Mucosa of descending colon (tissue), 3 donors: ENCODE data around the gene TSPAN11. TPM values are rescaled to one million over a fixed set of nuclear protein-coding genes. Genes with fewer than 3 reads are reported as not detected.
A peak's percentile ranks its signal among the peaks of the same experiment; 100 is the strongest.
"Not testable (repeated sequence)": the region's sequence is repeated elsewhere in the genome, so short reads cannot be mapped to it uniquely, and the experiment has no call there.

Source experiments
- ATAC-seq: fragments of 200-7000 bp; cut with Tn5 transposase; one replicate; pipeline ENCODE4 v1.9.1; 2020; ENCODE audit warnings: mild to moderate bottlenecking, moderate library complexity
- DNase-seq, 3 donors: peaks; one replicate each; pipeline ENCODE4 v3.0.0-alpha.2; 2020
- H3K36me3 ChIP-seq: fragments of 200-600 bp; one replicate; pipeline ENCODE4 v1.8.0; 2021; ENCODE audit warnings: low read depth, mild to moderate bottlenecking
- H3K4me1 ChIP-seq: fragments of 200-600 bp; one replicate; pipeline ENCODE4 v1.8.0; 2021; ENCODE audit warnings: low read depth, mild to moderate bottlenecking
- H3K4me3 ChIP-seq: fragments of 200-600 bp; one replicate; pipeline ENCODE4 v1.8.0; 2021; ENCODE audit warnings: mild to moderate bottlenecking
- H3K9me3 ChIP-seq: fragments of 200-600 bp; one replicate; pipeline ENCODE4 v1.8.0; 2021; ENCODE audit warnings: mild to moderate bottlenecking
- intact Hi-C, 2 donors: fragments of 100-400 bp; cut with DNase I in 1 of 2; cut with micrococcal nuclease in 1 of 2; formaldehyde crosslinking; loops; one replicate each; pipeline versions ENCODE4 v1.11.0 to v1.11.1; 2022; cut with DNase I, micrococcal nuclease
- total RNA-seq, 3 donors: library from RNA; stranded (reverse); fragmentation: NEBNext Ultra II Directional in 2 of 3; extraction: Animal tissue kit (Norgen Biotek cat#: 25700) in 2 of 3; gene quantifications; one replicate each; pipeline versions ENCODE4 v1.2.1 to v1.2.4, GENCODE V29; 2021 to 2023
- TF ChIP-seq, protein P1 (sequence below): fragments of 200-600 bp; IDR thresholded peaks from one replicate; pipeline ENCODE4 v1.8.0; 2022; ENCODE audit warnings: antibody characterized with exemption, mild to moderate bottlenecking
- donor health status: DM: no; HTN: no; CAD: no; lungs with moderate emphysema.
- donor health status: DM: no; HTN: no; CAD: no.
- donor health status: DM: no; HTN: yes; CAD: no.

TSPAN11 gene
- total RNA-seq, 3 donors from 2014 or later = 3.2 to 19.9 (median 4.2) TPM

DNA sequence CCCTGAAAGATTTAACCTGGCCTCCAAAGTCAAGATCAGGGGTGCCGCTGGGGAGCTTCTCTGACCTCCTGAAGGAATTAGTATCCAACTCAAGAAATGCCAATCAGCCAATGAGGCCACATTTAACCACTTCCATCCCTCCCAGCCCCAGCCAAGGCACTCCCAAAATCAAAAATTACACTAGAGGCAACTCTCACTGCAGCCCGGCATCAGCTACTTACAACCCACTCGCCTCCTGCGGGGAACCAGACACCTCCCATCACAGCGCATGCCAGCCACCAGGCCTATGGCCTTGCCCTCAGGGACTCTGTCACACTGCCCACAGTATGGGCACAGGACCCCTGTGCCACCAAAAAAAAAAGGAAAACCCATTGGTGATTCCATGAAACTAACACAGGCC is 84.8 kb downstream of the TSPAN11 start:
- Histone ChIP-seq H3K9me3 (no peaks in the 10 kb centered on the region), H3K4me3 (no peak overlapping the region), H3K4me1 (no peaks in the 10 kb centered on the region), H3K36me3 (no peaks in the 10 kb centered on the region)
- TF ChIP-seq, protein P1, sequence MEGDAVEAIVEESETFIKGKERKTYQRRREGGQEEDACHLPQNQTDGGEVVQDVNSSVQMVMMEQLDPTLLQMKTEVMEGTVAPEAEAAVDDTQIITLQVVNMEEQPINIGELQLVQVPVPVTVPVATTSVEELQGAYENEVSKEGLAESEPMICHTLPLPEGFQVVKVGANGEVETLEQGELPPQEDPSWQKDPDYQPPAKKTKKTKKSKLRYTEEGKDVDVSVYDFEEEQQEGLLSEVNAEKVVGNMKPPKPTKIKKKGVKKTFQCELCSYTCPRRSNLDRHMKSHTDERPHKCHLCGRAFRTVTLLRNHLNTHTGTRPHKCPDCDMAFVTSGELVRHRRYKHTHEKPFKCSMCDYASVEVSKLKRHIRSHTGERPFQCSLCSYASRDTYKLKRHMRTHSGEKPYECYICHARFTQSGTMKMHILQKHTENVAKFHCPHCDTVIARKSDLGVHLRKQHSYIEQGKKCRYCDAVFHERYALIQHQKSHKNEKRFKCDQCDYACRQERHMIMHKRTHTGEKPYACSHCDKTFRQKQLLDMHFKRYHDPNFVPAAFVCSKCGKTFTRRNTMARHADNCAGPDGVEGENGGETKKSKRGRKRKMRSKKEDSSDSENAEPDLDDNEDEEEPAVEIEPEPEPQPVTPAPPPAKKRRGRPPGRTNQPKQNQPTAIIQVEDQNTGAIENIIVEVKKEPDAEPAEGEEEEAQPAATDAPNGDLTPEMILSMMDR = no peak
- no peak for DNase-seq
- no peak for ATAC-seq
- intact Hi-C loops = no loop called here

DNA sequence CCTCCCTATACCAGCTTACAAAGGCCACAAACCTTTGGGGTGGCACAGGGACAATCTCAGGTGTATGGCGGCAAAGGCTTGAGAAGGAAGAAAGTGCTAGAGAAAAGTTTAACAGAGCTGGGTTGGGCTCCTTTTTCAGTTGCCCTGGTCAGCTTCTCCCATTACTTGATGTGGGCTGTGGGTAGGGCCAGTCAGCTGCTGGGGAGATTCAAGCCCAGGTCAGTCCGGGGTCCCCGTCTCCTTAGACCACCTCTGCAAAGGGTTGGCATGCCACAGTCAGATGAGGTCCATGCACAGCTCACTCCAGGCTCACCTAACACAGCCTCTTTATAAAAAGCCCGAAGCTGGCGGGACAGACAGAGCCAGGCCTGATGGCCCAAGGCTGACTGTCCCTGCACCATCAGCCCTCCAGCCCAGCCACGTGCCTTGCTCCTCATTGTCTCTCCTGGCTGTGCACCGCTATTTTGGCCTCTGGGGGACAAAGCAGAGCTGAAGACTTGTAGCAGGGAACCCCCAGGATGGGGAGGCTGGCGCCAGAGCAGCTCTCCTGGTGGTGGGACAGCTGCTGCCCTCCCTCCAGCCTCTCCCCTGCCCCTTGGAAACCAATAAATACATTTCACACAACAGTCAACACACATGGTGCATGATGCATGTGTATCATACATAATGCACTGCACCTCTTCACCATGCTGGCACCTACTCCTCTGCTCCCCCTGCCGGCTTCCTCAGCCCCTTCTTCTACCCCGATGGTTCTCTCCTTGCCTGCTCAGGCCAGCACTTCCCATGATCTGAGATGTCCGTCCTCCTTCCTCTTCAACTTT is 85.4 kb downstream of the TSPAN11 start:
- intact Hi-C loops = no loop called here
- DNase-seq (no peak), ATAC-seq (peak; percentile 25)
- no peak overlapping the region for H3K4me3 ChIP-seq
- no peaks in the 10 kb centered on the region for H3K36me3 ChIP-seq
- no peaks in the 10 kb centered on the region for H3K9me3 ChIP-seq
- H3K4me1 ChIP-seq = no peaks in the 10 kb centered on the region
- TF ChIP-seq, protein P1 = no peak

DNA sequence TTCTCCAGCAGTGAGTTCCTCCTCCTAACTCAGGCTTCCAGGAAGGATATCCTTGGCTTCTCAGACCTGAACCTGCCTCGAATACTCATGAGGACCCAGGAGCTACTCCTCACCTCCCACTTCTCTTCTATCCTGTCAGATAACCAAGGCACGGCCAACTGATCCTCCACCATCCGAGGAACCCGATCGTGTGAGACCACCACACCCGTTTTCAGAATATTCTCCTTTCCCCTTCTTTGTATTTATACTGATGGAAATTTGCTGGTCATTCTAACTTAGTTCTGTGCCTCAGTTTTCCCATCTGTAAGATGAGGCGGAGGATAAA is 86.0 kb downstream of the TSPAN11 start:
- DNase-seq, H3K4me1 ChIP-seq, H3K4me3 ChIP-seq, H3K36me3 ChIP-seq, ATAC-seq, H3K9me3 ChIP-seq, intact Hi-C loops: not testable (repeated sequence)

DNA sequence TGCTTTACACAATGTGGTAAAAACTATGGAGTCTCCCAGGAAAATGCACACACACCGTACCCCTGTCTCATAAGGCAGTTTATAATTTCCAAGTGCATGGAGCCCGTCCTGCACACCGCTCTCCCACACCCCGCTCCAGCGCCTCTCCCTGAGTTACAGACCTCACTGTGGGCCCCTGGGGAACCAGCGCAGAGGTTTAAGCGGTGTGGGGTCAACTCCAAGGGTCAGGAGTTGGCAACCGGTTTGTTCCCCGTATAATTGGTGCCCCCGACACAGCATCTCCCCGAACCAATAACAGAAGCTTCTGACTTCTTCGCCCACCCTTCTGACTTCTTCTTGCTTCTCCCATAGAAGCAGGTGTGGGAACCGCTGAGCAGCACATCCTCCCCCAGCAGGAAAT is 88.7 kb downstream of the TSPAN11 start:
- no peaks in the 10 kb centered on the region for H3K4me1 ChIP-seq
- DNase-seq = no peak
- TF ChIP-seq, protein P1 = no peak
- intact Hi-C loops = no loop called here
- no peaks in the 10 kb centered on the region for H3K9me3 ChIP-seq
- ATAC-seq = no peak
- no peaks in the 10 kb centered on the region for H3K36me3 ChIP-seq
- no peak overlapping the region for H3K4me3 ChIP-seq

DNA sequence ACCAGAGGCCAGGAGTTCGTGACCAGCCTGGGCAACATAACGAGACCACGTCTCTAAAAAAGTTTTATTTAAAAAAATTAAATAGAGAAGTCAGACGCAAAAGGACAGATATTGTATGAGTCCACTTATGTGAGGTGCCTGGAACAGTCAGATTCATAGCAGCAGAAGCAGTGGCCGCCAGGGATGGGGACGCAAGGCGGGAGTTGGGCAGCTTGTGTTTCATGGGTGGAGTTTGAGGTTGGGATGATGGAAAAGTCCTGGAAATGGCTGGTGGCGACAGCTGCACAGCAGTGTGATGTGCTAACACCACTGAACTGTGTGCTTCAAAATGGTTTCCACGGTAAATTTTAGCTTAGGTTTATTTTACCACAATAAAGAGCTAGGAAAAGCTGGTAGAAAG is 89.5 kb downstream of the TSPAN11 start:
- ATAC-seq (no peak), DNase-seq (no peak)
- TF ChIP-seq, protein P1 = no peak
- Histone ChIP-seq H3K4me3 (no peak overlapping the region), H3K4me1 (no peaks in the 10 kb centered on the region), H3K36me3 (no peaks in the 10 kb centered on the region), H3K9me3 (no peaks in the 10 kb centered on the region)
- intact Hi-C loops = no loop called here

DNA sequence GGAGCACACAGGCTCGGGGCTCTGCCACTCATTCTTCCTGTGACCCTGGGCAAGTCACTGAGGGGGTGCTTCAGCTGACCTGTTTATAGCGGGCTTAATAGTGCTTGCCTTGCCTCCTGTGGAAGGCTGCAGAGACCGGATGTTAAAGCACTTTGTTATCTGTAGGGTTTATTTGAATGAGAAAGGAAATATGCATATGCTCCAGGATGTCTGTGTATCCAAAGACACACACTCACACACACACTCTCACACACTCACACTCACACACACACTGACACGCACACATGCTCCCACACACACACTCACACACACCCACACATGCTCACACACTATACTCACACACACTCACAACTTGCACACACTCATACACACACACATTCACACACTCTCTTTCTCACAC is 91.0 kb downstream of the TSPAN11 start:
- no peaks in the 10 kb centered on the region for H3K9me3 ChIP-seq
- intact Hi-C loops = no loop called here
- TF ChIP-seq, protein P1 = no peak
- no peaks in the 10 kb centered on the region for H3K36me3 ChIP-seq
- DNase-seq = no peak
- no peaks in the 10 kb centered on the region for H3K4me1 ChIP-seq
- H3K4me3 ChIP-seq = no peak overlapping the region
- no peak for ATAC-seq
